Activated T-cell treated with anti-CD3 and anti-CD28 coated beads, Interleukin-2, amount 50 U/mL, for 4 hours (primary cell): ENCODE measurements around the gene POU4F2. TPM values are rescaled to one million over a fixed set of nuclear protein-coding genes. Genes with fewer than 3 reads are reported as not detected.

Source experiments
- ATAC-seq, 2 donors: fragments of 200-7000 bp; cut with Tn5 transposase; one replicate each; pipeline ENCODE4 v1.10.0; 2021
- DNase-seq: peaks from one replicate; pipeline ENCODE4 v3.0.0-alpha.2; 2020
- H3K27me3 Mint-ChIP-seq: one replicate; pipeline ENCODE4 v1.8.0; 2021; ENCODE audit warnings: low read depth, mixed read lengths
- H3K36me3 Mint-ChIP-seq: one replicate; pipeline ENCODE4 v1.8.0; 2022; ENCODE audit warnings: mixed read lengths; ENCODE audit not compliant: insufficient read depth
- H3K4me1 Mint-ChIP-seq: one replicate; pipeline ENCODE4 v1.8.0; 2021; ENCODE audit warnings: low read depth, mixed read lengths
- H3K4me3 Mint-ChIP-seq: one replicate; pipeline ENCODE4 v1.8.0; 2021; ENCODE audit warnings: mild to moderate bottlenecking, moderate library complexity, mixed read lengths
- H3K9me3 Mint-ChIP-seq: one replicate; pipeline ENCODE4 v1.8.0; 2021; ENCODE audit warnings: mixed read lengths
- total RNA-seq, 3 donors: library from RNA; stranded (reverse); gene quantifications; one replicate each; pipeline ENCODE4 v1.2.1, GENCODE V29; 2021

Gene POU4F2, protein sequence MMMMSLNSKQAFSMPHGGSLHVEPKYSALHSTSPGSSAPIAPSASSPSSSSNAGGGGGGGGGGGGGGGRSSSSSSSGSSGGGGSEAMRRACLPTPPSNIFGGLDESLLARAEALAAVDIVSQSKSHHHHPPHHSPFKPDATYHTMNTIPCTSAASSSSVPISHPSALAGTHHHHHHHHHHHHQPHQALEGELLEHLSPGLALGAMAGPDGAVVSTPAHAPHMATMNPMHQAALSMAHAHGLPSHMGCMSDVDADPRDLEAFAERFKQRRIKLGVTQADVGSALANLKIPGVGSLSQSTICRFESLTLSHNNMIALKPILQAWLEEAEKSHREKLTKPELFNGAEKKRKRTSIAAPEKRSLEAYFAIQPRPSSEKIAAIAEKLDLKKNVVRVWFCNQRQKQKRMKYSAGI
- total RNA-seq = not detected

DNA sequence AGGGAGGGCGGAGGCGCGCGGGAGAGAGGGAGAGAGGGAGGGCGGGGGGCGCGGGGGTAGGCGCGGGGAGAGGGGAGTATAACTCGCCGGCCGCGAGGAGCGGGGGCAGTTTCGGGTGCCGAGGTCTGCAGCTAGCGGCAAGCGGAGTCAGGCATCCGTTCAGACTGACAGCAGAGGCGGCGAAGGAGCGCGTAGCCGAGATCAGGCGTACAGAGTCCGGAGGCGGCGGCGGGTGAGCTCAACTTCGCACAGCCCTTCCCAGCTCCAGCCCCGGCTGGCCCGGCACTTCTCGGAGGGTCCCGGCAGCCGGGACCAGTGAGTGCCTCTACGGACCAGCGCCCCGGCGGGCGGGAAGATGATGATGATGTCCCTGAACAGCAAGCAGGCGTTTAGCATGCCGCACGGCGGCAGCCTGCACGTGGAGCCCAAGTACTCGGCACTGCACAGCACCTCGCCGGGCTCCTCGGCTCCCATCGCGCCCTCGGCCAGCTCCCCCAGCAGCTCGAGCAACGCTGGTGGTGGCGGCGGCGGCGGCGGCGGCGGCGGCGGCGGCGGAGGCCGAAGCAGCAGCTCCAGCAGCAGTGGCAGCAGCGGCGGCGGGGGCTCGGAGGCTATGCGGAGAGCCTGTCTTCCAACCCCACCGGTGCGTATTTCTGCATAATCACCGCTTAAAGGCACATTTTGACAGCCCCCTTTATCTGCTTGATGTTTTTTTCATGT is at the start of gene POU4F2:
Gene POU4F2 (plus strand): TSS at position 108 of the 720 bp plus-strand sequence. CDS start 248 bp downstream, at position 356.
- Mint-ChIP-seq H3K9me3 (peaks cover 5% of the 10 kb centered on the region), H3K27me3 (peaks cover 85% of the 10 kb centered on the region), H3K4me1 (peaks cover 15% of the 10 kb centered on the region), H3K36me3 (no peaks in the 10 kb centered on the region), H3K4me3 (no peak within 1 kb of the TSS)
- DNase-seq = no peak
- peak; percentile 47 to 55 for ATAC-seq

DNA sequence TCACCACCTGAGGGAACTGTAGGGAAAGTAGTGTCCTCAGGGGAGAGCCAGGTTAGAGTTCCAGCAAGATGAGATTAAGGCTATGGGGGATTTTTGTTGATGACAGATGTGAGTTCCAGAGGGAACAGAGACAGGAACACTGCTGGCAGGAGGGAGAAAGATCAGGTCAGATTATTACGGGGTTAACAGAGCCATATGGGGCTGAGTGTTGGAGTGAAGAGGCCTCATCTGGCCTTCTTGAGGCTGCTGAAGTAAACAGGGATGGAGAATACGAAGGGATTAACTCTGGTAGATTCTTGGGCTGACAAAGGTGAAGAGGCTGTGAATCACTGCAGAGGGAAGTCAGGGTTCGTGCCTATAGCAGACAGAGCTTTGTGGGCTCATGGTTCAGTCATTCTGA is 47.9 kb upstream of the POU4F2 start:
- ATAC-seq (no peak), DNase-seq (no peak)
- peaks cover 3% of the 10 kb centered on the region for H3K27me3 Mint-ChIP-seq
- H3K9me3 Mint-ChIP-seq = peaks cover 3% of the 10 kb centered on the region
- H3K36me3 Mint-ChIP-seq = no peaks in the 10 kb centered on the region
- H3K4me3 Mint-ChIP-seq = no peak overlapping the region
- H3K4me1 Mint-ChIP-seq = no peaks in the 10 kb centered on the region

DNA sequence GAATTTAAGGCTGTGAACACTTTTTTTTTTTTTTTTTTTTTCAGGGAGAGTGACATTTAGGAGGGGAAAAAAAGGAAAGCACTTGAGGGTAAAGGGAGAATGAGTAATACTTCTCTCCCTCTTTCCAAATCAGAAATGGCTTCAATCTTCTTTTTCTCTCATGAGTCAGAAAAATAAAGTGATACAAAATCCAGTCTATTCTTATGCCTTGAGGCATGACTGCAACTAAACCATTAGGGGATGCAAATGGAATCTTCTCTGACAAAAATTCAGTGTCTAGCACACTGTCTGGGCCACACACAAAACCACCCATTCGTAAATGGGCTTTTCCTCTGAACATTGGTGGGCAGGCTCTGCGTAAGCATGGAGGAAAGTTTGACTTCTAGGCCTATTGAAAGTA is 46.7 kb upstream of the POU4F2 start:
- no peak for ATAC-seq

DNA sequence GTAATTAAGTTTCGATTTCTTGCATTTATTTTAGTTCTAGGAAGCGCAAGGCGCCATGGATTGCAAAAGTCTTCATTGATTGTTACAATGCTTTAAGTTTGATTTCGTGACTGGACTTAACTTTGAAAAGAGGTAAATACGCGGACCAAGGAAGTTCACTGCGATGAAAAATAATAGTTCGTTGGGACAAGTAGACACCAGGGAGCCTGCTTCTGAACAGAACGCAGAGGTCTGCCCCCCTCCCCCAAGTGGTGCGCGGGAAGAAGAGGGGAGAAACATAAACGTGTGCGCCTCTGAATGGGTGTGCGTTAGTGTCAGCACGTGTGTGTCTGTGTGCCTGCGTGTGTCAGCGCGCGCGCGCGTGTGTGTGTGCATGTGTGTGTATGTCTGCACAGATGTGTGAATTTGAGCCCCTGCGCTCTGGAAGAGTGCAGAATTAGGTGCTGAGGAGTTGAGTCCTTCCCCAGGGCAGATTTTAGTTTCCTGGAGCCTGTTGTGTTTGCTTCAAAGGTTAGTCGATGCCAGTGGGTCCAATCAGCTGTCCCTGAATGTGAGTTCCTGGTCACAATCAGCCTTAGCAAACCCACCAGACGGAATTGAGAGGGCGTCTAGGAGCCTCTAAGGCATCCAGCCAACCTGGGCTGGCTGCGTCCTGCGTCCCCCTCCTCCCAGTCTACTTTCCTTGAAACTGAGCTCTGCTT is 5.8 kb upstream of the POU4F2 start:
- peaks cover 81% of the 10 kb centered on the region for H3K27me3 Mint-ChIP-seq
- no peaks in the 10 kb centered on the region for H3K36me3 Mint-ChIP-seq
- peaks cover 12% of the 10 kb centered on the region for H3K9me3 Mint-ChIP-seq
- no peak overlapping the region for H3K4me3 Mint-ChIP-seq
- no peak for DNase-seq
- H3K4me1 Mint-ChIP-seq = peaks cover 9% of the 10 kb centered on the region
- ATAC-seq = no peak

More for the DNA sequence above, 46.7 kb upstream of the POU4F2 start:
- Mint-ChIP-seq H3K4me3 (no peak overlapping the region), H3K36me3 (no peaks in the 10 kb centered on the region), H3K9me3 (peaks cover 3% of the 10 kb centered on the region), H3K27me3 (no peaks in the 10 kb centered on the region), H3K4me1 (no peaks in the 10 kb centered on the region)
- DNase-seq = no peak

DNA sequence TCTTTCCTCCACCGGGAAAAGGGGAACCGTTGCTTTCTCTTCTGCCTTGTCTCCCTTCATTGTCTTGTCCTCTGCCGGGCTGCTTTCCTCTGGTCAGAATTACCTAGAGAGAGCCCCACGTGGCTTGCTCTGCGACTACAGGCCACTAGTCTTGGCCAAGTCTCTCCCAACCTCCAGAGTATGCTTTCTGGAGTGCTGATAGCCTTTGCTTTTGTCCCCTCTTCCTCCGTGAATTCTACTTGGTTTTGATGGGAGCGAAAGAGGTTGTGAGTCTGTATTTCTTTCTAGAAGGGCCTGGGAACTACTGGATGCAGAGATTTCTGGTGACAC is 5.3 kb upstream of the POU4F2 start:
- H3K4me3 Mint-ChIP-seq = no peak overlapping the region

DNA sequence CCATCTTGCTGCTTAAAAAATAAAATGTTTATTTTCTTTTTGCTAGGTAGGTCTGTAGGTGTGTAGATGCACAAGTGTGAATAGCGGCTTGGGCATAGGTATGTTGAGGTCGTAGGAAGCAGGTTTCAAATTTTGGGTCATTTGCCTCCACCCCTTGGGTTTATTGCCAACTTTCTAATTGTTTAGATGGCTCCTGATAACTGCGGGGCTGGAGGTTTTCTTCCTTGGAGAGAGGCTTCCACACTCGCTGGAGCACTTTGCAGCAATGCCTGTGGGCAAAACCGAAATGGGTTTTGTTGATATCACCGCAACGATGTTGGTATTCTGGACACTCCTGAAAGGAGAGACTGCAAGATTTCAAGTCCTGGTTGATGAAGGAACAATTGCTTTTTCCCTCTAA is 3.9 kb upstream of the POU4F2 start:
- Mint-ChIP-seq H3K4me1 (peaks cover 18% of the 10 kb centered on the region), H3K27me3 (peaks cover 82% of the 10 kb centered on the region), H3K9me3 (peaks cover 5% of the 10 kb centered on the region), H3K4me3 (no peak overlapping the region), H3K36me3 (no peaks in the 10 kb centered on the region)
- ATAC-seq (no peak), DNase-seq (no peak)

More for the DNA sequence above, 5.3 kb upstream of the POU4F2 start:
- ATAC-seq (no peak), DNase-seq (no peak)
- H3K4me1 Mint-ChIP-seq = peaks cover 12% of the 10 kb centered on the region
- H3K27me3 Mint-ChIP-seq = peaks cover 84% of the 10 kb centered on the region
- no peaks in the 10 kb centered on the region for H3K36me3 Mint-ChIP-seq
- H3K9me3 Mint-ChIP-seq = peaks cover 10% of the 10 kb centered on the region

DNA sequence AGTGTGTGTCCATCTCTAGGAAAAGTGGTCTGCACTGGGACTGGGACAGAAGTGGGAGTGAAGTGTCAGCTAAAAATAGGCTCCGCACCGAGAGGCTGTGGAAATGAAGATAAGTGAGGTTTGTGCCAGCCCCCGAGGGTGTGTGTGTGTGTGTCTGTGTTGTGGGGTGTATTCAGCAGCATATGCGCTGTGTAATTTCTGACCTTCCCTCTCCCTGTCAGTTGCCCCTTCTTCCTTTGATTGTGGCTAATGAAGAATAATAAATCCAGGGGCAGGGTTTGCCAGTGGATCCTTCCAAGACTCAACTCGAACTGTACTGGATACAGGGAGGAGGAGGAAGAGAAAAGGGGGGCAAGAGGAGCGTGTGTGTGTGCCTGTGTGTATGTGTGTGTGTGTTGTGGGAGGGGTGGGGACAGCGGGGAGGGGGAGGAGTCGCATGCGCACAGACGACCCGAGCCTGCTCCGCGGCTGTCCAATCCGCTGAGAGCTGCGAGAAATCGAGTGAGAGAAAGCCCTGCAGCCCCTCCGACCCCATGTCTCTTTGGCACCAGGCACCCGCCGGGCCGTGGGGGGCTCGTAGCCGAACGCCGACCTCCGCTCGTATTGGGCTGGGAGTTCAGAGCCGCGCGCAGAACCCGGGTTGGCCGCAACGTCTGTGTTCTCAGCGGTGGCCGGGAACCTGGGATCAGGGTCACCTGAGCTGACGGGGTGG is 916 bp upstream of the POU4F2 start:
- H3K4me3 Mint-ChIP-seq = no peak overlapping the region
- peaks cover 87% of the 10 kb centered on the region for H3K27me3 Mint-ChIP-seq
- peaks cover 19% of the 10 kb centered on the region for H3K4me1 Mint-ChIP-seq
- H3K36me3 Mint-ChIP-seq = no peaks in the 10 kb centered on the region
- ATAC-seq = no peak
- DNase-seq = no peak
- H3K9me3 Mint-ChIP-seq = peaks cover 5% of the 10 kb centered on the region

DNA sequence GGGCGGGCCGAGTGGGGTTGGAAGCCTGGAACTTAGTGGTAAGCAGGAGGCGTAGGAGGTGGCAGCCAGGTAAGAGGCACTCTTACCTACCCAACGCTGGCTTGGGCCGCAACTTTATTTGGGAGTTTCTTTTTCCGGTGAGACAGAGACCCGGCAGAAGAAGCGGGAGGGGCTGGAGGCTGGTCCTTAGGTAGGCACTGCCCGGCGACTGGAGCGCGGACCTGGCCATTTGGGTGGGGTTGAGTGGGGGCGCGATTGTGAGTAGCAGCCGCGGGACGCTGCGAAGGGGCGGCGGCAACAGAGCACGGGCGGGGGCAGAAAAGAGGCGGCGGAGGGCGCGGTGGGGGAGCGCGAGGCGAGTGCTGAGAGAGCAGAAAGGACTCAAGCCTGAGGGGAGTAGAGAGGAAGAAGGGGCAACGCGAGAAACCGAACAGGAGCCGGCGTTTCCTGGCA is 334 bp upstream of the POU4F2 start:
- ATAC-seq (peak; percentile 8 to 12), DNase-seq (no peak)
- Mint-ChIP-seq H3K36me3 (no peaks in the 10 kb centered on the region), H3K4me1 (peaks cover 18% of the 10 kb centered on the region), H3K27me3 (peaks cover 87% of the 10 kb centered on the region), H3K9me3 (peaks cover 5% of the 10 kb centered on the region), H3K4me3 (no peak overlapping the region)

DNA sequence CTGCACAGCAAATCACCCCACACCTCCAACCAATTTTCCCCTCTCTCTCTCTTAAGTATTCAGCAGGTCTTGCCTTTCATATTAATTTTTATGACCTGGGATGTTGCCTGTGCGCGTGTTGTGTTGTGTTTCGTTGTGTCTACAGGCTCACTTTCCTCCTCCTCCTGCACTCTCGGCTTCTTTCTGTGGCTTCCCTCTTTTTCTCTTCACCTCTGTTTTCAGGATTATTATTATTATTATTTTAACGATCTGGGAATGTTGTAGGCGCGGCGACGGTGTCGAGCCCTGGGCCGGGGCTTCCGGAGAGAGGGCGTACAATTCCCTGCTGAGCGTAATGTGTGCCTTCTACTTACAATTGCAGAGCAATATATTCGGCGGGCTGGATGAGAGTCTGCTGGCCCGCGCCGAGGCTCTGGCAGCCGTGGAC is 826 bp downstream of the POU4F2 start:
- Mint-ChIP-seq H3K4me1 (peaks cover 15% of the 10 kb centered on the region), H3K9me3 (peaks cover 5% of the 10 kb centered on the region), H3K27me3 (peaks cover 83% of the 10 kb centered on the region), H3K4me3 (no peak overlapping the region), H3K36me3 (no peaks in the 10 kb centered on the region)
- ATAC-seq (no peak), DNase-seq (no peak)

DNA sequence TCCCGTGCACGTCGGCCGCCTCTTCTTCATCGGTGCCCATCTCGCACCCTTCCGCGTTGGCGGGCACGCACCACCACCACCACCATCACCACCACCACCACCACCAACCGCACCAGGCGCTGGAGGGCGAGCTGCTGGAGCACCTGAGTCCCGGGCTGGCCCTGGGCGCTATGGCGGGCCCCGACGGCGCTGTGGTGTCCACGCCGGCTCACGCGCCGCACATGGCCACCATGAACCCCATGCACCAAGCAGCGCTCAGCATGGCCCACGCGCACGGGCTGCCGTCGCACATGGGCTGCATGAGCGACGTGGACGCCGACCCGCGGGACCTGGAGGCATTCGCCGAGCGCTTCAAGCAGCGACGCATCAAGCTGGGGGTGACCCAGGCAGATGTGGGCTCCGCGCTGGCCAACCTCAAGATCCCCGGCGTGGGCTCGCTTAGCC is 1.4 kb downstream of the POU4F2 start:
- H3K9me3 Mint-ChIP-seq = peaks cover 5% of the 10 kb centered on the region
- no peak overlapping the region for H3K4me3 Mint-ChIP-seq
- ATAC-seq = no peak
- peaks cover 82% of the 10 kb centered on the region for H3K27me3 Mint-ChIP-seq
- no peak for DNase-seq
- no peaks in the 10 kb centered on the region for H3K36me3 Mint-ChIP-seq
- H3K4me1 Mint-ChIP-seq = peaks cover 15% of the 10 kb centered on the region

DNA sequence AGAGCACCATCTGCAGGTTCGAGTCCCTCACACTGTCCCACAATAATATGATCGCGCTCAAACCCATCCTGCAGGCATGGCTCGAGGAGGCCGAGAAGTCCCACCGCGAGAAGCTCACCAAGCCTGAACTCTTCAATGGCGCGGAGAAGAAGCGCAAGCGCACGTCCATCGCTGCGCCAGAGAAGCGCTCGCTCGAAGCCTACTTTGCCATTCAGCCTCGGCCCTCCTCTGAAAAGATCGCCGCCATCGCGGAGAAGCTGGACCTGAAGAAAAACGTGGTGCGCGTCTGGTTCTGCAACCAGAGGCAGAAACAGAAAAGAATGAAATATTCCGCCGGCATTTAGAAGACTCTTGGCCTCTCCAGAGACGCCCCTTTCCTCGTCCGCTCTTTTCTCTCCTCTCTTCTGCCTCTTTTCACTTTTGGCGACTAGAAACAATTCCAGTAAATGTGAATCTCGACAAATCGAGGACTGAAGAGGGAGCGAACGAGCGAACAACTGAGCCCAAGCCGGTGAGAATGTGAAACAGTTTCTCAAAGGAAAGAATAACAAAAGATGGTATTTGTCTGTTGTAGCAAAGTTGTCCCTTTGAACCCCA is 1.9 kb downstream of the POU4F2 start:
- peaks cover 78% of the 10 kb centered on the region for H3K27me3 Mint-ChIP-seq
- DNase-seq (no peak), ATAC-seq (no peak)
- peaks cover 5% of the 10 kb centered on the region for H3K9me3 Mint-ChIP-seq
- H3K4me3 Mint-ChIP-seq = no peak overlapping the region
- peaks cover 15% of the 10 kb centered on the region for H3K4me1 Mint-ChIP-seq
- no peaks in the 10 kb centered on the region for H3K36me3 Mint-ChIP-seq

DNA sequence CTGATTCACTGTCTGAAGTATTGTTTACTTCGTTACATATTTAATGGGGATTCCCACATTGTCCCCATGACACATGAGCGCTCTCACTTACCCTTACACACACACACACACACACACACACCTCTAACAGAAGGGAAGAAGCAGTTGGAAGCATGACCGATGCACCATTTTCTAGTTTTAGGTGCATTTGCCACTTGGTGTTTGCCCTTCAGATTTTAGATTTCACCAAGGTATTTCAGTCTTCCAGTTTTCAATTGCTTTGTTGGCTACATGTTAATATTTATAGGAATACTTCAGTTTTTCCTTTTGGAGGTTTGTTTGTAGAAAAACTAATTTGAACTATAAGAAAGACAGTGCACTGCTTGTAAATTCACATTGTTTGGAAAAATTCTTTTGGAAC is 3.1 kb downstream of the POU4F2 start:
- Mint-ChIP-seq H3K4me3 (no peak overlapping the region), H3K36me3 (no peaks in the 10 kb centered on the region), H3K9me3 (no peaks in the 10 kb centered on the region), H3K27me3 (peaks cover 75% of the 10 kb centered on the region), H3K4me1 (peaks cover 15% of the 10 kb centered on the region)
- ATAC-seq (no peak), DNase-seq (no peak)

DNA sequence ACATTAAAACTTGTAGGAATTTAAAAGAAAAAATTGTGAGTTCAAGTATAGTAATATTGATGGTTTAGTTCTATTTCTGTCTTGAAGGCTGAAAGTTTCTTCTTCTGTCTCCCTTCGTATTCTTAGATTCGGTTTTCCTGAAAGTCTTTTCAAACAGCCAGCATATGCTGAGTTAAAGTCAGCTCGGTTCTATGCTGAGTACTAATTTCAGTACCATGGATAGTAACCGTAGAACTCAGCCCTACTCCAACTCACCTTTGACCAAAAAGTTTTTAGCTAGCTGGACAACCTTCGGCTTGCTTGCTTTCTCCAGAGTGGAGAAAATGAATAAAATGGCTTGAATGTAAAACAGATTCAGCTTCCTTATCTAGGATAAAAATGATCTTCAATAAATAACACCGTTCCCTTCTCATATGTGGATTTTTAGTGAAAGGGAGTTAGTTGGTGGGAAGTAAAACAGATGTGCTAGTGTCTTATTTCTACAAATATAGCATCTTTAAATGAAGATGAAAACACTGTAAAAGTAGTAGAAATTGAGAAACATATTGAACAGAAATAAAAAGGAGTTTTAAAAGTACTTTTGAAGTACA is 5.2 kb downstream of the POU4F2 start:
- ATAC-seq (no peak), DNase-seq (no peak)
- Mint-ChIP-seq H3K4me3 (no peak overlapping the region), H3K4me1 (peaks cover 9% of the 10 kb centered on the region), H3K36me3 (no peaks in the 10 kb centered on the region), H3K27me3 (peaks cover 70% of the 10 kb centered on the region), H3K9me3 (no peaks in the 10 kb centered on the region)
